CD4-positive, alpha-beta T cell treated with Interleukin-2 at 100 ng/mL for 4 hours (primary cell): ENCODE measurements around the gene C11orf16.
"Not testable (repeated sequence)": the region's sequence is repeated elsewhere in the genome, so short reads cannot be mapped to it uniquely, and the experiment has no call there.

Experiments
- DNase-seq: peaks from one replicate; pipeline ENCODE4 v3.0.0-alpha.2; 2020; ENCODE audit warnings: low spot score

Gene C11orf16

DNA sequence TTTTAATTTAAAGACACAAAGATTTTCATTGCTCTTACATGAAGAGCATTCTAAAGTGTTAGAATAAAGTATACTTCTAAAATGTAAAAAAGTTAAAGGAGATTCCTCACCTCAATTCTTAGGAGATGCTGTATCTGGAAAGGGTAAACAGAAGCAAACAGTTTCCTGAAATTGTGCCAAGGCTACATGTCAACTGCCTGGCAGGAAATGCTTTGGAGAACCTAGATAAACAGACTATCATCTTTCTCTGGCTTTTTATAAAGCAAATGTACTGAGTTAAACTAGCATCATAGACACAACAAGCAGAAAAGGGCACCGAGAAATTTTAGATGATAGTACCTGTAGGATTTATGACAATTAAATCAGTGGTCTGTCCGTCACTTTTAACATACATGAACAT is 46.4 kb downstream of the C11orf16 start:
- DNase-seq = no peak

DNA sequence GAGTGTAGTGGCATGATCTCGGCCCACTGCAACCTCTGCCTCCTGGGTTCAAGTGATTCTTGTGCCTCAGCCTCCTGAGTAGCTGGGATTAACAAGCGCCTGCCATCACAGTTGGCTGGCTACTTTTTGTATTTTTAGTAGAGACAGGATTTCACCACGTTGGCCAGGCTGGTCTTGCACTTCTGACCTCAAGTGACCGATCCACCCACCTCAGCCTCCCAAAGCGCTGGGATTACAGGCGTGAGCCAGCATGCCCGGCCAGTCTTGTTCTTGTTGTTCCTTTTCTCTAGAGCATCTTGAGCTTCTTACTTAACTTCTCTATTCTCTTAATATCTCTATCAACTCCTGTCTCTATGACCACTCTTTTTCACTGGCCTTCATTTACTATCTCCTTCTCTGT is 51.2 kb downstream of the C11orf16 start:
- DNase-seq = not testable (repeated sequence)

DNA sequence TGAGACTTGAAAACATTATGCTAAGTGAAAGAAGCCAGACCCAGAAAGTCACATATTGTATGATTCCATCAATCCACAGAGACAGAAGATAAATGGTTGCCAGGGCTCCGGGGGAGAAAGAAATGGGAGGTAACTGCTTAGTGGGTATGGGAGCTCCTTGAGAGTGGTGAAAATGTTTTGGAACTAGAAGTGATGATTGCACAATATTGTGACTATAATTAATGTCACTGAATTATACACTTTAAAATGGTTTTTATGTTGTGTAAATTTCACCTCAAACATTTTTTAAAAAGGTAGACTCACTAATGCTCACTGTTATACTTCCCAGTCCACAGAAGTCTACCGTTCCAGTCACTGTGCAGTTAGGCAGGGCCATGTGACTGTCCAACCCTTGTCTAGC is 54.0 kb downstream of the C11orf16 start:
- no peak for DNase-seq

DNA sequence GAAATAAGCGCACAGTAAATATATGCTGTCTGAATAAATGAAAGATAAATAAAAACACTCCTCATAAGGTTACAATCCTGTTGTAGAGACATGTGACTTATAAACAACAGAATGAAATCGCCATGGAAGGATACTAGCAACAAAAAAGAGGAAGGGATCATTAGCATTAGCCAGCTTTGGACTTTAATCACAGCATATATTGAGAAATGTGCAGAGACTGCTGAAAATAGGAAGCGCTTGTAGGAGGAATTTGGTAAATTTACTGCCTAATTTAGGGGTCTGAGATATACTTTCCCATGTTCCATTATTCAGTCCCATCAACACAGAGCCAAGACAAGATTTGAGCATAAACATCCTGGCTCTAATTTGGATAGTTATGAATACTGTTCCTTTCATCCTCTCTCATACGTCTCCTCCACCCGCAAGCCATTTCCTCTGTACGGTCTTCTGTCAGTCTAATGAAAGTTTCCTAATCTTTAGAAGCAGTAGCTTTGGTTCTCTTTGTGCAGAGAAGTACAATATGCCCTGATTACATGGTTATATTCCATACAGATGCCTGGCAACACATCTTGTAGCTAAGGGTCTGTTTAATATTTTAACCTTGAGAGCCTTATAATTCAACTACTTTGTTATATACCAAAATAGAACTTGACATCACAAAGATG is 58.9 kb downstream of the C11orf16 start:
- no peak for DNase-seq

DNA sequence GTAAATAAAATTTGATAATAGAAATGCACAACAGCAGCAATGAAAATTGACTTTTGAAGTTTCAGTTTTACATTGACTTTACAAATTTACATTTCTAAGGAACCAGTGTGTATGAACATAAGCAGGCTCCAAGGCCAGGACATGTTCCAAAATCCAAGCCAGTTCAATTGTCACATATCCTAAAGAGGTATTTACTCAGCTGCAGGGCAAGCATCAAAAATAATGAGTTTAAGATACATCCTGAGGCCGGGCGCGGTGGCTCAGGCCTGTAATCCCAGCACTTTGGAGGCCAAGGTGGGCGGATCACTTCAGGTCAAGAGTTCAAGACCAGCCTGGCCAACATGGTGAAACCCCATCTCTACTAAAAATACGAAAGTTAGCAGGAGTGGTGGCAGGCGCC is 60.8 kb downstream of the C11orf16 start:
- no peak for DNase-seq

DNA sequence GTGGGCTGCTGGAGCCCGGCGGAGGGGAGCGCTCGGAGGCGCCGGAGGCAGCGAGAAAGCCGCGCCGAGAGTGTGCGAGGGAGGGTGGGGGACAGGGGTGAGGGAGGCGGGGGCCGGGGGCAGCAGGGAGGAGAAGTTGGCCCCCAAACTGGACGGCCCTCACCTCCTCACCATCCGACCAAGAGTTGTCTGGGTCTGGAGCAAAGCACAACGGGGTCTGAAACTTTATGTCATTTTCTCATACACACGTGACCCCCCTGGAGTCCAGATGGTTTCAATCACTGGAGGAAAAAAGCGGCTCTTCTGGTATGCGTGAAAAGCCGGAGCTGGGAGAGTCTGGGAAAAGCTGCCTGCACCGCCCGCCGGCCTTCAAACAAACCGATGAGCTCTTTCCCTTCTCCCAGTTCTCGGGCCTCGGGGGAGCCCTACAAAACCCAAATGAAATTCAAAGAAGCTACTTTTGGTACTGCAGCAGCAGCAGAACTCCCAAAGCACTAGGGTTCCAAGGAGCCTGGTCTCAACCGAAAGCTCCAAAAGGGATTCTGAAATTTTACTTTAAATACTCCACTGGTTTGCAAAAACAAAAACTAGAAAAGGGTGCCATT is 61.5 kb downstream of the C11orf16 start:
- no peak for DNase-seq

DNA sequence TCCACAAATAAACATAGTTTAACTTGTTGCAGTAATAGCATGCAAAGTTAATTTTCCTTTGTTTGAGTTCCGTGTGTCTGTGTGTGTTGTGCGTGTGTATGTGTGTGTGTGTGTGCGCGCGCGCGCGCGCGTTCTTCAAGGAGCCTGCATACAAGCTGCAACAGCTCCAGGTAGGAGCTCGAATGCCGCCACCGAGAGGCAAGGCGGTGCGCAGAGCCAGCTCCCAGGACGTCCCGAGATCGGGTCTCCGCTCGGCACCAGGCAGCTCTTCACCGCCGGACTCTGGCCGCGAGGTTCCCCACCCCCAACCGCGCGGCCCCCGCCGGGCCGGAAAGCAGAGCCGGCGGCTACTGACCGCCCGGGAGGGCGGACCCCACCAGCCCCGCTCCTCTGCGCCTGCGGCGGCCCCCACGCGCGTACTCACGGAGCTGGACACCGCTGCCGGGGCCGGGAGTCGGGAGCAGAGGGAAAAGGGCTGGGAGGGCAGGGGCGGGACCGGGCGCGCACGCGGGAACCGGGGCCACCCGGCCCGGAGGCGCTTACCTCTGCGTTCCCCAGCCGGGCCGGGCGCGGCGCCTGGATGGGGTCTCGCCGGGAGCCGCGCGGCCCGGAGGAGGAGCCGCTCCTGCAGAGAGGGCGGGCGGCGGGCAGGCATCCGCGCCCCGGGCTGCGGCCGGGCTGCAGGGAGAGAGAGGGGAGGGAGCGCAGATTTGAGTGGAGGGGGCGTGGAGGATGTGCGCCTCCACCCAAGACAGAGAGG is 62.2 kb downstream of the C11orf16 start:
- no peak for DNase-seq
